ENCODE measurements around the gene PILRB.
"Not testable (repeated sequence)": the region's sequence is repeated elsewhere in the genome, so short reads cannot be mapped to it uniquely, and the experiment has no call there.

Gene PILRB

GRCh38 chr7:100376066-100376465 is 18.1 kb downstream of the PILRB start:
- no peak for DNase-seq (ENCODE audit: low spot score)

- no peak for DNase-seq (ENCODE audit: low spot score)
Observed at GRCh38 chr7:100378114-100378755, 20.3 kb downstream of the PILRB start.

- DNase-seq (ENCODE audit: low spot score) = no peak
Observed at GRCh38 chr7:100380196-100380595, 22.3 kb downstream of the PILRB start.

GRCh38 chr7:100381531-100382233 is 23.8 kb downstream of the PILRB start:
- not testable (repeated sequence) for DNase-seq (ENCODE audit: low spot score)

- DNase-seq (ENCODE audit: low spot score) = peak; percentile 33
Observed at GRCh38 chr7:100382234-100382853, 24.4 kb downstream of the PILRB start.

DNA sequence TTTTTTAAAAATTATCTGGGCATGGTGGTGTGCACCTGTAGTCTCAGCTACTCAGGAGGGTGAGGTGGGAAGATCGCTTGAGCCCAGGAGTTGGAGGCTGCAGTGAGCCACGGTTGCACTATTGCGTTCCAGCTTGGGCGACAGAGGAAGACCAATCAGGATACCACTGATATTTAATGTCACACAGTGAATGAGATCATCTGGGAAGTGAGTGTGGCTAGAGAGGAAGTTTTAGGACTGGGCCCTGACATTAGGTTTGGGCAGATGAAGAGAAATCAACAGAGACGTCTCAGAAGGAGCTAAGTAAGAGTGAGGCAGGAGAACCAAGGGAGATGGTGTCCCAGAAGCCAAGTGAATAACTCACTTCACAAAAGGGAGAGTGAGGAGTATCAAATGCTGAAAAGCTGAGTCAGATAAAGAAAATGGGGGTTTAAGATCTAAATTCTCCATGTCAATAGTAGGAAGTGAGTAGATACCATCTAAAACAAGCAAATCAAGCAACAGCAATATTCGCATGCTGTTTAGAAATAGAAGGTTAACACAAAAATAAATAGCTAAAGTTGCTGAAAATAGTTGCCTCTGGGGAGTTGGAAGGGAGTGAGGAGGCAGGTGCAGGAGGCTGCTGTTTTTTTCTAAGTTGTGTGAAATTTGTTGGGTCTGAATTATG is 26.8 kb downstream of the PILRB start:
- DNase-seq (ENCODE audit: low spot score) = no peak

DNA sequence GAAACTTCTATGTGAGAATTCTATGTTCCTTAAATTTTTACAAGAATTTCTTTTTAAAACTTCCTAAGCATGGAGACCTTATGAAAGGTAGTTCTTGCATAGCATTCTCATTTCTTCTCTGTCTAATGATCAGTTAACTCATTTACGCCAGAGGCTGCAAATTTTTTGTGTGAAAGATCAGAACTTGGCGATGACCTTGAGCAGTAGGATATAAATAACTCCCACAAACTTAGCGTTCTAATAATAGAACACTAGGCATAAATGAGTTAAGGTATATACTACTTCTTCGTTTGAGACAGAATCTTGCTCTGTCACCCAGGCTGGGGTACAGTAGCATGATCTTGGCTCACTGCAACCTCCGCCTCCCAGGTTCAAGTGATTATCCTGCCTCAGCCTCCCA is 29.0 kb downstream of the PILRB start:
- DNase-seq (ENCODE audit: low spot score) = no peak

- DNase-seq (ENCODE audit: low spot score) = no peak
Observed at GRCh38 chr7:100387695-100388094, 29.8 kb downstream of the PILRB start.

DNA sequence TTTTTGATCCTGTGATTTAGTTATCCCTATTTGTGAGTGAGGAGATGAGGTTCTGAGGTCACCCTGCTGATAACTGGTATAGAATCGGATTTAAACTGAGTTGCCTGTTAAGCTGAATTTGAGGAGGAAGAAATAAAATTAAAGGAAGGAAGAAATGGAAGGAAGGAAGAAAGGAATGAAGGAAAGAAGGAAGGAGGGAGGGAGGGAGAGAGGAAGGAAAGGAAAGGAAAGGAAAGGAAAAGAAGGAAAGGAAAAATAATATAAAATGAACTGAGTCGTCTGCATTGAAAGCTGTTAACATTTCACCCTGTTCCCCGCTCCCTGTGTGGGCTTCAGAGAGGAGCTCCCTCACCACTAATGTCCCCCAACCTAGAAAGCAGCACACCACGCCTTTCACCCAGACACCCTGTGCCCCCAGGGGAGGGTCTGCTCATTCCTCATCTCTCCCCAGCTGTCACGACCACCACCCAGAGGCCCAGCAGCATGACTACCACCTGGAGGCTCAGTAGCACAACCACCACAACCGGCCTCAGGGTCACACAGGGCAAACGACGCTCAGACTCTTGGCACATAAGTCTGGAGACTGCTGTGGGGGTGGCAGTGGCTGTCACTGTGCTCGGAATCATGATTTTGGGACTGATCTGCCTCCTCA is 31.6 kb downstream of the PILRB start:
- no peak for DNase-seq (ENCODE audit: low spot score)

GRCh38 chr7:100390286-100391009 is 32.5 kb downstream of the PILRB start:
- no peak for DNase-seq (ENCODE audit: low spot score)

DNA sequence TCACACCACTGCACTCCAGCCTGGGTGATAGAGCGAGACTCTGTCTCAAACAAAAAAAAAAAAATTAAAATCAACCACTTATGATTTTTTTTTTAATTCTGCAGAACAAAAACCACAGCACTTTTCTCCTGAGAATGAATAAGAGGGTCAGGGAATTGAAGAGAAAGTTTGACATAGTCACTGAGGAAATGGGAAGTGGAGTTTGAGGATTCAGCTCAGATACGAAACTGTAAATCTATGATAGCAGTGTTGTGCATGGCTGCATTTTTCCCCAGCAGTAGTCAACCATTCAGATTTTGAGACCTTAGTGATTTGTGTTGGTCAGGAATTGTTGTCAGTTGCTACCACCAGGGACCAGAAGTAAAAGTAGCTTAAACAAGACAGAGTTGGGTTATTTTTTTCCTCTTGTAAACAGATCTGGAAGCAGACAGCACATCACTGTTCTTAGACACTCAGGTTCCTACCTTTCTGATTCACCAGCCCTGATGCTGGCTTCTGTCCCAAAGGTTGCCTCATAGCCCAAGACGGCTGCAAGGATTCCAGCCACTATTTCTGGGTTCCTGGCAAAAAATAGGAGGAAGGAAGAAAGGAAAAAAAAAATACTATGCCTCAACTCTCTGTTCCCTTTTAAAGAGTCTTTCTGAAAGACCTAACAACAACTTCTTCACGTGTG is 35.5 kb downstream of the PILRB start:
- DNase-seq (ENCODE audit: low spot score) = no peak

DNA sequence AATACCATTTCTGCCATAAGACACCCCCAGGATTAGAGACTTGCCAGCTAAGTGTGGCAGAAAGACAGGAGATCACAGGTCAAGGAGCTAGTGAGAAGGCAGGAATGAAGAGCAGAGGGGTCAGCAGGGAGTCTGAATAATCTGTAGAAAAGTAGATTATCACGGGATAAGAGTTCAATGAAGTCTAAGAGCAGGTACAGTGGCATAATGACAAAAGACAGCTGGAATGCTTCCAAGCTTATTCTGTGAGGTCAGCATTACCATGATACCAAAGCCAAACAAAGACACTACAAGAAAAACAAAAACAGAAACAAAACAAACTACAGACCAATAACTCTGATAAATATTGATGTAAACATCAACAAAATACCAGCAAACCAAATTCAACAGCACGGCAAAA is 36.2 kb downstream of the PILRB start:
- no peak for DNase-seq (ENCODE audit: low spot score)

- DNase-seq (ENCODE audit: low spot score) = no peak
Observed at GRCh38 chr7:100396421-100396982, 38.6 kb downstream of the PILRB start.

- DNase-seq (ENCODE audit: low spot score) = no peak
Observed at GRCh38 chr7:100397315-100398081, 39.6 kb downstream of the PILRB start.

DNA sequence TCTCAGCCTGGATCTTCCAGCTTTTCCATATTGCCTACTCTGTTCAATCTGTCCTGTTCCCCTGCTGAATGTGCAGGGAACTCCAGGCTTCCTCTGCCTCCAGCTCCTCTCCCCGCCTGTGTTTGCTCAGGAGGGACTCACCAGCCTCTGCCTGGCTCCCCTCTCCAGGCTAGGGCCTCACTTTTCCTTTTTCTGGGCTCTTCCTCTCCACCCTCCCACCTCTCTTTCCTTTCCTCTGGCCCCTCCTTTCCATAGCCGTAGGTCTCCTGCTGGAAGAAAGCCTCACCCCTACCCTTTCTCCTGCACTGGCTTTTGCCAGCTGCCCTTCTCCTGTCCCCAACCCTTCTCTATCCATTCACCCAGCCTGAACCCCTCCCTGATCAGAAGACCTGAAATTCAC is 40.3 kb downstream of the PILRB start:
- no peak for DNase-seq (ENCODE audit: low spot score)

DNA sequence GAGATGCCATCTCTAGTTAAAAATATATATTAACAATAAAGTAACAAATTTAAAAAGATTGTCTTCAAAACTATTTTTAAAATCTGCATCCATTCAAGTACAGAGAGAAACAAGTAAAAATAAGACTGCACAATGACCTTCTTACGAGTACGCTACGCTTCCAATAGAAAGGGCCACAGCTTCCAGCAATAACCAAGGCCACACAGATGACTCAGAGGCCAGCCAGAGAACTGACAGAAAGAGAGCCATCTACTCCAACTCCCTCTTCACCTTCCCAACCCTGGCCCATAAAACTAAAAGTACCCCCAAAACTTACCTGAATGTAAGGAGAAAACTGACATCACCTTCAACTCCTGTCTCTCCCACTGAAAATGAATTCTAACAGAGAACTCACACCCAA is 42.1 kb downstream of the PILRB start:
- DNase-seq (ENCODE audit: low spot score) = no peak

DNA sequence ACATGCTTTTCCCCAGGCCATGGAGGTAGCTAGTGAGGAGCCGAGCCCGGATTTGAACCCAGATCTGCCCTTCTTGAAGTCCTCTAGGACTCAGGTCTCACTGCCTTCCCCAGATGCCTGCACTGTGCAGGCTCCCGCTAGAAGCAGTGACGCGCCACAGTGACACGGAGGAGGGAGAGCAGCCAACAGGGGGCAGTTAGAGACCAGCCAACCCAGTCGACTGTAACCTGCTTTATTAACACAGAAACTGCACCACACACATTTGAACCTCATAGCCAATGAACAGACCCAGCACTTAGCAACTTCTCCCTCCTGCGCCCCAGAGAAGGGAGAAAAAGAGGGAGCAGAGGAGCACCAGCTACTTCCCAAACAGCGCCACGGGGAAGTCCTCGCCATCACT is 42.7 kb downstream of the PILRB start:
- no peak for DNase-seq (ENCODE audit: low spot score)

DNA sequence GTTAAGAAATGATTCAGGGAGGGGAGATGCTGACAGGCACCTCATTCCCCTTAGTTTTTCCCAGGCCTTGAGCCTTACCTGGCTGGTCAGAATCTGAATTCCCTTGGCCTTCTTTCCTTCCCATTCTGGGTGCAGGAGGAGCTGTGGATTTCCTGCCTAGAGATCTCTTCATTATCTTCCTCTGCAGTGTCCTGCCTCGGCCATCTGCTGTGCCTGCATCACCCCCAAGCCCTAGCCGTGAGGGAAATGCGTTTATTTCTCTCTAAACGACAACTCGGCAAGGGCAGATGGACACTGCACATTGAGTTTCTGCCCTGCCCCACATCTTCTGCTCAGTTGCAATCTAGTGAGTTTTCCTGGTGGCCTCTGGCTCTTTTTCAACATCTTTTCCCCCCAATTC is 43.9 kb downstream of the PILRB start:
- no peak for DNase-seq (ENCODE audit: low spot score)

GRCh38 chr7:100402241-100402640 is 44.3 kb downstream of the PILRB start:
- DNase-seq (ENCODE audit: low spot score) = no peak

- DNase-seq (ENCODE audit: low spot score) = peak; percentile 50
Observed at GRCh38 chr7:100406767-100407166, 48.9 kb downstream of the PILRB start.

Data from kidney tubule cell (primary cell).